HG02943 (cell line): ENCODE data around the gene UBASH3B.
"Not testable (repeated sequence)": the region's sequence is repeated elsewhere in the genome, so short reads cannot be mapped to it uniquely, and the experiment has no call there.

Experiments used
- ATAC-seq: cut with Tn5 transposase; IDR thresholded peaks from one replicate; pipeline ENCODE4 v1.9.1; 2021; ENCODE audit warnings: mild to moderate bottlenecking, low read depth, moderate library complexity; ENCODE audit not compliant: unreplicated experiment

UBASH3B gene

DNA sequence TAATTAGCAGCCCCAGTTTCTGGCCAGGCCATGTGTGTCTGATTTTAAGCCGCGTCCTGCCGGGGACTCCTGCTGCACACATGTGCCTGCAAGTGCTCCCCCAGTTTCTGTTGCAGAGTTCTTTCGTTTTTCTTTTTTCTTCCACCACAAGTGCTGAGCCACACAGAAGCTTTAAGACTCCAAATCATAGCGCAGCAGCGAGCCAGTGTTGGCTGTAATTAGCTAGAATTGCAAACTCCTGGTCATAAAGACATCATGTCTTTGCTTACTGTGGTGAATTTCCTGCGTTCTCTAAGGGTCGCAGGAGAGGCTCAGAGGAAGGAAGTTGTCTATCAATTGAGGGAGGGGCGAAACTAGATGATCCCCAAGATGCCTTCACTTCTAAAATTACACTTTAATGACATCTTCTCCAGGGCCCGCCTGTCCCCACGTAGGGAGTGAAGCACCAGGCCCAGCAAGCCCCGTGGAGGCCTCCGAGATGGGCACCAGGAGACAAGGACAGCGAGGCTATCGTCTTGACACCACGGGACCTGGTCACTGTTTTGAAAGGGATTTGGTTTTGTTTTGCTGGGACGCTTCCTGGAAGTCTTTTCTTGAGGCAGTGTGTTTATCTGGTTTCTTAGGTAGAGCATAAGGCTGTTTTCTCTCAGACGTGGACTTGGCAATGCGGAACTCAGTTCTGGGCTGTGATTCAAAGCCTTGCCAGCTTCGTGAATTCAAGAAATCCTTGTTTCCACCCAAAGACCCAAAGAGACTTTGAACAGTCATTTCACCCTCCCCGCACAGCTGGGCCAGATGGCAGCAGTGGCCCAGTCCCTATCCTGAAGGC, 71.8 kb downstream of the UBASH3B start:
- no peak for ATAC-seq

DNA sequence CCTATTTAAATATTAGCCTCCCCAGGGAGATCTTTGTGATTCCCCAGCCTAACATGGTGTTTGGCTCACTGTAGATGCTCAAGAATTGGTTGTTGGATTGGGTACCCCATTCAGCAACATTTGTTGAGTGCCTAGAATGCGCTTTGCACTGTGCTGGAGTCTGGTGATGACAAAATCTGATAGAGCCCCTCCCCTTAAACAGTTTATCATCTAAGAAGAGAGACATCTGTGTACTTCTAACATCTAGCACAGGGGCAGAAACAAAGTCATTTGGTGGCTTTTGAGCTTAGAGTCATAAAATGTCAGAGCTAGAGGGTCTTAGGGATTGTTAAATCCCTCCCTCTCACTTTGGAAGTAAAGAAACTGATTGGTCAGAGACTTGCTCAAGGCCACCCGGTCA, 73.0 kb downstream of the UBASH3B start:
- no peak for ATAC-seq

DNA sequence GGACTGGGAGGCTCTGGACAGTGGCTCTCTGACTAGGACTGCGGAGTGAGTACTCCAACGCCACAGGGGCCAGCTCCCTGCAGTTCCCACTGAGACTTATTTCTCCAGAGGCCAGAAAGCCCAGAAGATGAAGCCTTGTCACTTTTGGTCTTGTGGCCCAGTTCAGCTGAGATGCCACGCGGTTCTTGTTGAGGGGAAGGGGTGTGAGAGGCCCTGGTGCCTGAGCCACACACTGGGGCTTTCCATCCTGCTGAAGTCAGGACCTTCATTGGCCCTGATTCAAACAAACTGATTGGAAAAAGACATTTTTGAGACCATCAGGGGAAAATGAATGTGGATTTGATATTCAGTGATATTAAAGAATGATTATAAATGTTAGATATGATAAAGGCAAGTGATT, 73.6 kb downstream of the UBASH3B start:
- no peak for ATAC-seq

GRCh38 chr11:122730694-122731093, 75.2 kb downstream of the UBASH3B start:
- not testable (repeated sequence) for ATAC-seq

DNA sequence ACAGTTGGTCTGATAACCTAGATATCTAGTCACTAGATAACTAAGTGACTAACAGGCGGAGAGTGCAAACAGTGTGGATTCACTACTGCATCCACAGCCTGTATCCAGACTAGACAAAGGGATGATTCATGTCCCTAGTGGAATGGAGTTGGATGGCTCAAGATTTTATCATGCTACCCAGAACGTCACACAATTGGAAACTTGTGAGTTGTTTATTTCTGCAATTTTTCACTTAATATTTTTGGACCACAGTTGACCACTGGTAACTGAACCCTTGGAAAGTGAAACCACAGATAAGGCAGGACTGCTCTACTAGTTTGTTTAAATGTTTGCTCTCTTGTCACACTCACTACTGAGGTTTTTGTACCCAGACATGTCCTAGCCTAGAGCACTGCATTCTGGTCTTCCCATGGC, 76.0 kb downstream of the UBASH3B start:
- no peak for ATAC-seq

- no peak for ATAC-seq
Observed at GRCh38 chr11:122732342-122733315, 77.1 kb downstream of the UBASH3B start.

DNA sequence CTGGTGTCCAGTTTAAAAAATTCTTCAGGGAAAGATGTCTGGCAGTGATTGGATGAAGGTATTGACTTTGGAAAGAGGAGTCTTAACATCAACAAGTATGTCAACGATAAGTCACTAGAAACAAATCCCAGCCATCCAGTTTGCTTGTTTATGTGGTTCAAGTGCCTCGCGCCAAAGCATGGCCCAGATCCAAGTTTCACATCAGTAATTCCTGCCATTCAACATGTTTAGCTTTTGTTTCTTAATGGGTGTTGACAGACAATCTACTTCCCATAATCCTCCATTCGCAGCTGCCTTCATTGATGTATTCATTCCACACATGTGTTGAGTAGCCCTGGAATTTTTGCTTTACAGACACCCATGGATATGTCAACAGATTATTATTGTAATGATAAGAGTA, 77.8 kb downstream of the UBASH3B start:
- no peak for ATAC-seq

GRCh38 chr11:122734848-122735496, 79.5 kb downstream of the UBASH3B start:
- no peak for ATAC-seq

- ATAC-seq: no peak
Observed at GRCh38 chr11:122737951-122738693, 82.6 kb downstream of the UBASH3B start.

- no peak for ATAC-seq
Observed at GRCh38 chr11:122741613-122742300, 86.2 kb downstream of the UBASH3B start.

- no peak for ATAC-seq
Observed at GRCh38 chr11:122742301-122743018, 86.9 kb downstream of the UBASH3B start.

- no peak for ATAC-seq
Observed at GRCh38 chr11:122743097-122743741, 87.7 kb downstream of the UBASH3B start.

- ATAC-seq: no peak
Observed at GRCh38 chr11:122743949-122744348, 88.4 kb downstream of the UBASH3B start.

DNA sequence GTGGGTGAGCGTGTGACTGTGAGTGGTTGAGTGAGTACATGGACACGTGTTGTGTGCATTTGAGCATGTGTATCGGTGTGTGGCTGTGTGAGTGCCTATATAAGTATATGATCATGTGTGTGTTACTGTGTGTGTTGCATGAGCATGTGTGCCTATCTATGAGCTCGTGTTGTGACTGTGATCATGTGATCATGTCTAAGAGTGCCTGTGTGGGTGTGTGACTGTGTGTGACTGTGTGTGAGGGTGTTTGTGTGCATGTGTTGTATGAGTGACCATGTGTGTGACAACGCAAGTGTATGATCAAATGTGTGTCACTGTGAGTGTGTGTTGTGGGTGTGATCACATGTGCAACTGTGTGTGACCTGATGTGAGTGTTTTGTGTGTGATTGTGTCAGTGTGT, 88.8 kb downstream of the UBASH3B start:
- no peak for ATAC-seq

DNA sequence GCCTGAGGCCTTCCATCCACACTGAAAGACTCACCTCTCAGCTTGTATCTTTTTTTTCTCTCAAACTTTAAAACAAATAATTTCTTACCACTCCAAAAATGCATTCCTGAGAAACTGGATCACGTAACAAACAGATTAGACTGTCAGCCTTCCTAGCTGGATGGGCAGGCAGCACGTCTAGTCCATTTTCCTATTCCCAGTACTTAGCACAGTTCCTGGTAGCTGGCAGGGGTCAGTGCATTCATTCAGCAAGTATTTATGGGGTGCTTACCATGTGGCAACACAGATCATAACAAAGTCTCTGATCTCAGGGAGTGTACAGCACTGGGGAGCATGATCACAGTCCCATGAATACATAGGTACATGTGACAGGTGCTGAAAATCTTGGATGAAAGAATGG, 89.6 kb downstream of the UBASH3B start:
- ATAC-seq: no peak

GRCh38 chr11:122746050-122746478, 90.5 kb downstream of the UBASH3B start:
- peak; percentile 70 for ATAC-seq

DNA sequence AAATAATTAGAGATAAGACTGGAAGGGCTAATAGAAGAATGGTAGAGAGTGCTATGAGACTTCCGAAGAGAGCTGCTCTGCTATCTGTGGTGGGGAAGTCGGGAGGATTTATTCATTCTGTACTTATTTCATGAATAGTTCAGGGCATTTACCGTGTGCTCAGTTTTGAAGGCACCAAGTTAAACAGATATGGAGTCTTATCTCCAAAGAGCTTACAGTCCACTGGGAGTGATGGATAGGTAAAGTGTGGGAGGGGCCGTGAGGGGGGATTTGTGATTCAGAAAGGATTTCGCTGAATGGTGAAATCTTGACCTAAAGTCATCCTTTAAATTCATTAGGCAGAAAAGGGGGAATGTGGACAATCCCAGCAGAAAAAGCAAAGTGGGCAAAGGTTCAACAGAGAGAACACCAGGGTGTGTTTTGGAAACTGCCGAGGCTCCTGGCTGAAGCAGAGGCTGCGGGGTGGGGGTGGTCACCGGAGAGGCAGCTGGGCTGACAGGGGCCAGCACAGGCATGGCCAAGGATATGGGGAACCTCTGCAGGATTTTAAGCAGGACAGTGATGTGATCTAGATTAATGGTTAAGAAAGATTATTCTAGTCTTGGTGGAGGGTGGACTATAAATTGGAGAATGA, 91.2 kb downstream of the UBASH3B start:
- ATAC-seq: no peak

- no peak for ATAC-seq
Observed at GRCh38 chr11:122747351-122747781, 91.8 kb downstream of the UBASH3B start.
